ENCODE data around the gene SREBF1.

GRCh38 chr17:17876959-17877528 is 40.3 kb upstream of the SREBF1 start:
- TF ChIP-seq CTCF (IDR thresholded peaks at IDR 0.05) (no peak), POLR2A (IDR thresholded peaks at IDR 0.05) (no peak)
